Loucy (cell line): Measurements from ENCODE around the gene SLC35F6.

Experiments
- H2AFZ ChIP-seq: fragments of 200-600 bp; sonication (generic); 2 replicates; pipeline ENCODE4 v1.6.0; 2016; ENCODE audit warnings: antibody characterized with exemption, mild to moderate bottlenecking, low read length, moderate library complexity
- H3F3A ChIP-seq: fragments of 200-600 bp; 2 replicates; pipeline ENCODE4 v1.6.0; 2016; ENCODE audit warnings: antibody characterized with exemption, low read depth, mild to moderate bottlenecking
- H3K27me3 ChIP-seq: fragments of 200-600 bp; sonication (generic); 2 replicates; pipeline ENCODE4 v1.6.1; 2014; ENCODE audit warnings: low read length, mild to moderate bottlenecking; ENCODE audit not compliant: insufficient read depth, poor library complexity, severe bottlenecking
- H3K36me3 ChIP-seq: fragments of 200-600 bp; sonication (generic); 2 replicates; pipeline ENCODE4 v1.6.1; 2016; ENCODE audit warnings: low read length; ENCODE audit not compliant: insufficient read depth
- H3K4me1 ChIP-seq: fragments of 200-600 bp; sonication (generic); 2 replicates; pipeline ENCODE4 v1.5.1; 2014; ENCODE audit warnings: low read length, mild to moderate bottlenecking; ENCODE audit not compliant: insufficient read depth, poor library complexity, severe bottlenecking
- H3K4me2 ChIP-seq: fragments of 200-600 bp; sonication (generic); 2 replicates; pipeline ENCODE4 v1.6.0; 2014; ENCODE audit warnings: antibody characterized with exemption, low read length, low read depth, mild to moderate bottlenecking; ENCODE audit not compliant: poor library complexity, severe bottlenecking
- H3K4me3 ChIP-seq: fragments of 200-600 bp; sonication (generic); 2 replicates; pipeline ENCODE4 v1.5.1; 2014; ENCODE audit warnings: low read length, mild to moderate bottlenecking, mixed read lengths; ENCODE audit not compliant: poor library complexity, severe bottlenecking
- H3K79me2 ChIP-seq: fragments of 200-600 bp; sonication (generic); 2 replicates; pipeline ENCODE4 v1.6.1; 2014; ENCODE audit warnings: low read length; ENCODE audit not compliant: insufficient read depth
- H3K9ac ChIP-seq: fragments of 200-600 bp; sonication (generic); 2 replicates; pipeline ENCODE4 v1.6.0; 2014; ENCODE audit warnings: mild to moderate bottlenecking, low read depth, low read length, moderate library complexity; ENCODE audit not compliant: poor library complexity, severe bottlenecking
- H3K9me2 ChIP-seq: fragments of 200-600 bp; sonication (generic); replicated peaks from 2 replicates; pipeline ENCODE4 v1.6.1; 2016; ENCODE audit warnings: low read depth, low read length, mixed read lengths
- H3K9me3 ChIP-seq: fragments of 200-600 bp; sonication (generic); 2 replicates; pipeline ENCODE4 v1.6.1; 2014; ENCODE audit warnings: mild to moderate bottlenecking, antibody characterized with exemption, low read length, low read depth; ENCODE audit not compliant: insufficient read depth
- H4K20me1 ChIP-seq: fragments of 200-600 bp; sonication (generic); 2 replicates; pipeline ENCODE4 v1.6.0; 2014; ENCODE audit warnings: antibody characterized with exemption, low read length, mild to moderate bottlenecking; ENCODE audit not compliant: insufficient read depth, poor library complexity, severe bottlenecking
- CTCF ChIP-seq: fragments of 200-600 bp; sonication (generic); conservative IDR thresholded peaks from 2 replicates; pipeline ENCODE4 v1.5.1; 2014; ENCODE audit warnings: mild to moderate bottlenecking, antibody characterized with exemption, low read length
- EZH2phosphoT487 ChIP-seq: fragments of 200-600 bp; IDR thresholded peaks from 2 replicates; pipeline ENCODE4 v1.6.1; 2018; ENCODE audit warnings: antibody characterized with exemption, mild to moderate bottlenecking, moderate library complexity, borderline replicate concordance

The SLC35F6 gene

GRCh38 chr2:26778507-26778906, 14.4 kb downstream of the SLC35F6 start:
- Histone ChIP-seq H3K9me3 (no peaks in the 10 kb centered on the region), H3K4me3 (no peak overlapping the region), H2AFZ (no peak overlapping the region), H3K79me2 (no peaks in the 10 kb centered on the region), H4K20me1 (no peaks in the 10 kb centered on the region), H3K4me2 (no peak overlapping the region), H3K9me2 (no peaks in the 10 kb centered on the region), H3K27me3 (no peaks in the 10 kb centered on the region), H3K4me1 (no peaks in the 10 kb centered on the region), H3K36me3 (peaks cover 32% of the 10 kb centered on the region; the same call in 1 of the 2 replicates), H3F3A (no peaks in the 10 kb centered on the region), H3K9ac (no peak overlapping the region)
- no peak for TF ChIP-seq CTCF
- TF ChIP-seq EZH2phosphoT487: no peak

GRCh38 chr2:26780203-26780760, 16.2 kb downstream of the SLC35F6 start:
- H3K9me3 ChIP-seq: no peaks in the 10 kb centered on the region
- H3K27me3 ChIP-seq: no peaks in the 10 kb centered on the region
- no peaks in the 10 kb centered on the region for H3F3A ChIP-seq
- no peak overlapping the region for H2AFZ ChIP-seq
- no peak overlapping the region for H3K4me3 ChIP-seq
- no peaks in the 10 kb centered on the region for H3K79me2 ChIP-seq
- no peak overlapping the region for H3K9ac ChIP-seq
- no peak for TF ChIP-seq EZH2phosphoT487
- TF ChIP-seq CTCF: no peak
- H3K36me3 ChIP-seq: peaks cover 29% of the 10 kb centered on the region; the same call in 1 of the 2 replicates
- H3K4me2 ChIP-seq: no peak overlapping the region
- no peaks in the 10 kb centered on the region for H3K9me2 ChIP-seq
- no peaks in the 10 kb centered on the region for H3K4me1 ChIP-seq
- no peaks in the 10 kb centered on the region for H4K20me1 ChIP-seq

GRCh38 chr2:26782876-26783704, 19.0 kb downstream of the SLC35F6 start:
- no peaks in the 10 kb centered on the region for H3K9me2 ChIP-seq
- no peak overlapping the region for H3K4me2 ChIP-seq
- H3K4me1 ChIP-seq: peaks cover 8% of the 10 kb centered on the region
- H3K79me2 ChIP-seq: peaks cover 22% of the 10 kb centered on the region
- H3K27me3 ChIP-seq: no peaks in the 10 kb centered on the region
- H2AFZ ChIP-seq: no peak overlapping the region
- no peak for TF ChIP-seq CTCF
- TF ChIP-seq EZH2phosphoT487: no peak
- H3K4me3 ChIP-seq: no peak overlapping the region
- no peak overlapping the region for H3K9ac ChIP-seq
- no peaks in the 10 kb centered on the region for H3F3A ChIP-seq
- peaks cover 7% of the 10 kb centered on the region for H4K20me1 ChIP-seq
- no peaks in the 10 kb centered on the region for H3K9me3 ChIP-seq
- peaks cover 15% of the 10 kb centered on the region; the same call in 1 of the 2 replicates for H3K36me3 ChIP-seq
